HK-2 (cell line): ENCODE results near the gene GARIN5A.

Experiments
- DNase-seq: peaks from one replicate; pipeline ENCODE4 v3.0.0-alpha.2; 2018; ENCODE audit not compliant: unreplicated experiment

Gene GARIN5A

DNA sequence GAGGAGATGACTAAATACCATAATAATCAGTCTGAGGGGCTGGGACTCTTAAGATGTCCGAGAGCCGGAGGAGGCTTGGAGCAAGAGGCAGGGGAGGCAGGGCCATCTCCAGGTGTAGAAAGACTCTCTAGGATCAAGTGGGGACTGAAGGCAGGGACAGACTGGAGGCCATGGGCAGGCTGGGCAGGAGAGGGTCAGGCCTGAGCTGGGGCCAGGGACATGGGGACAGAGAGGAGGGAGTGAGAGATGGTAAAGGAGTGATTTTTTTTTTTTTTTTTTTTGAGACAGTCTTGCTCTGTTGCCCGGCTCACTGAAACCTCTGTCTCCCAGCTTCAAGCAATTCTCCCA lies 32.2 kb upstream of the GARIN5A start:
- no peak for DNase-seq

GRCh38 chr19:50507376-50507775 lies 30.7 kb upstream of the GARIN5A start:
- no peak for DNase-seq

- no peak for DNase-seq
These were observed 30.1 kb upstream of the GARIN5A start for GRCh38 chr19:50506700-50507099.

- DNase-seq: no peak
These were observed 29.4 kb upstream of the GARIN5A start for GRCh38 chr19:50505856-50506611.

GRCh38 chr19:50501568-50502475 lies 25.2 kb upstream of the GARIN5A start:
- DNase-seq: no peak

- DNase-seq: no peak
These were observed 24.5 kb upstream of the GARIN5A start for GRCh38 chr19:50501186-50501567.

DNA sequence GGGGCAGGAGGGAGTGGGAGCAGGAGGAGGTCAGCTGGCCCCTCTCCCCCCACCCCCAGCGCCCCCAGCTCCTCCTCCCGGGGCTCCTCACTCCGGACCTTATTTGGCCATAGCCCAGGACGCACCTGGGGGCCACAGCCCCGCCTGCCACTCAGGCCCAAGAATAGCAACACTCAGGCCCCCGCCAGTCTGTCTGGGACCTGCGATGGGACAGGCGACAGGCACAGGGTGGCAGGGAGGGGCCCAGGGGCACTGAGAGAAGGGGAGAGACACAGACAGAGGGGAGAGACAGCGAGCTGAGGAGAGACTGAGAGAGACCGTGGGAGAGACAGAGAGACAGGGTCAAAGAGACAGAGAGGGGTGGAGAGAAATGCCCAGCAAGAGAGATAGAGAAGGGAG lies 24.1 kb upstream of the GARIN5A start:
- DNase-seq: no peak

DNA sequence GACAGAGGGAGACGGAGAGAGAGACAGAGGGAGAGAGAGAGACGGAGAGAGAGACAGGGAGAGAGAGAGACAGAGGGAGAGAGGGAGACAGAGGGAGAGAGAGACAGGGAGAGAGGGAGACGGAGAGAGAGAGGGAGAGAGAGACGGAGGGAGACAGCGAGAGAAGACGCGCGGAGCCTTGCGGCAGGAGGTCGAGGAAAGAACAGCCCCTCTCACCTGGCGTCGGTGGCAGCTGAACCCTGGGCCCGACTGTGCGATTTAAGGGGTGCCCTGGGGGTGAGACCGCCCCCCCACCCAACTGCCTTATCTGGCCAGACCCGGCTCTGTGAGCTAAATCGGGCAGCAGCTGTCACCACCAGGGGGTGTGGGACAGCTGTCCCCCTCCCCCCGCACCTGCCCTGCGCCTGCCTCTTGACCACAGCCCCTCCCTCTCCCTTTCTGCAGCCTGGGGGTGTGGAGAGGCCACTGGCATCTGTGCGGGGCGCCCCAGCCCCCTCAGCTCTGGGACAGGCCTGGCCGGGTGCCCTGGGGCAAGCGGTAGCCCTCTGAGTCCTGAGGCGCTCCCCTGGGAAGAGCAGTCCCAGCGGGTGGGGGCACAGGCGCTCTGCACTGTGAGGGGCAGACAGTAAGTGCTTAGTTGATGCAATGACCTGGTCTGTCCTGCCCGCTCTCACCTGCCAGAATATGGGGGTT lies 23.6 kb upstream of the GARIN5A start:
- DNase-seq: no peak

- no peak for DNase-seq
These were observed 21.8 kb upstream of the GARIN5A start for GRCh38 chr19:50498219-50499056.

- DNase-seq: no peak
These were observed 20.4 kb upstream of the GARIN5A start for GRCh38 chr19:50497022-50497405.

GRCh38 chr19:50496189-50497021 lies 19.8 kb upstream of the GARIN5A start:
- no peak for DNase-seq

DNA sequence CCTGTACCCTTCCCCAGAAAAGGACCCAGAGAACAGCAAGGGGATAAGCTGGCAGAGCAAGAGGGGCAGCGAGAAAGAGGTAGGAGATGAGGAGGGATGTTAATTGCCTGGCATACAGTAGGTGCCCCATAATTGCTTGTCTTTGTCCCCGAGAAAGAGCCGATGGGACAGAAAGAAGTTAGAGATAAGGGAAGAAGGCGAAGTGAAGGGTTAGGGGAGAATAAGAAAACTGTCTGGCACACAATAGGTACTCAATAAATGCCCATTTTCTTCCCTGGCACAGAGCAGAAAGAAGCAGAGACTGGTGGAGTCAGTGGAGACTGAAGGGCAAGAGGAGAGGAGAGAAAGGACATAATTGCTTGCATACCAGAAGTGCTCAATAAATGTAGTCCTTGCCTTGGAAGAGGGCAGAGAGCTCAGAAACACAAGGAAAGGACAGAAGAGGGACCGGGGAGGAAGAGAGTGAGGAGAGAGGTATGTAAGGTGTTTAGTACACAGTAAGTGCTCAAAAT lies 18.4 kb upstream of the GARIN5A start:
- no peak for DNase-seq

GRCh38 chr19:50494186-50495019 lies 17.8 kb upstream of the GARIN5A start:
- no peak for DNase-seq

DNA sequence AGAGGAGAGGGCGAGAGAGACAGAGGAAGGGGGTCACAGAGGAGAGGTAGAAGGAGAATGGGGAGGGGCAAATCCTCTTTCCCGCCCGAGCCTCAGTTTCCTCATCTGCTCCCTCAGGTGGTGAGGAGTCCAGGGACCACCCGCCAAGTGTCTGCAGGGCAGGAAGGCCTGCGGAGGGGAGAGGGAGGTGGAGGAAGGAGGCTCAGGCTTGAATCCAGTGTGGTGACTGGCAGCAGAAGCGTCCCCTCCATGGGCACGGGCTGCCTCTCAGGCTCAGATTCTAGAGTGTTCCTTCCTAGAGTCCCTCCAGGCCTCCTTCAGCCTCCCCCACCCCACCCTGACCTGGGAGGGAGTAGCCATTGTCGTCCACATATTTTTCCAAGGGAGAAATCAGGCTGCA lies 16.5 kb upstream of the GARIN5A start:
- DNase-seq: no peak

GRCh38 chr19:50492303-50493052 lies 15.8 kb upstream of the GARIN5A start:
- DNase-seq: no peak

DNA sequence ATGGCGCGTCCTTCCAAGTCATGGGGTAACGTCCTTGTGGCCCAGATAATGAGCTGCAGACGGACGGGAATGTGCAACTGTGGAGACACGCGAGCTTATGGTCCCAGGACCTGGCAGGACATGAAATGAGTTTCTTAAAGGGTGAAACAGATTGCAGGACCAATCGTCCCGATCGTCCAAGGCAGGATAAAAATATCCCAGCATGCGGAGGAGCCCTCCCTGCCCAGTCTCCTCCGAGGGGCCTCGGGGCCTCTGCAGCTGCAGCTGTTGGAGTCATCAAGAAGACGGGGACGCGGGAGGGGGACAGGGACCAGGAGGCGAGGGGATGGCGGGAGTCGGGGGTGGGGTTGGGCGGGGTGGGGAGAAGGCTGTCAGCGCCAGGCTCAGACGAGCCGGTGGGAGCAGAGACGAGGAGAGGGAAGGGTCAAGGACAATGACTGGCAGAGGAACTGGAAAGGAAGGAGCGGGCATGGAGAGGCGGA lies 14.4 kb upstream of the GARIN5A start:
- no peak for DNase-seq

DNA sequence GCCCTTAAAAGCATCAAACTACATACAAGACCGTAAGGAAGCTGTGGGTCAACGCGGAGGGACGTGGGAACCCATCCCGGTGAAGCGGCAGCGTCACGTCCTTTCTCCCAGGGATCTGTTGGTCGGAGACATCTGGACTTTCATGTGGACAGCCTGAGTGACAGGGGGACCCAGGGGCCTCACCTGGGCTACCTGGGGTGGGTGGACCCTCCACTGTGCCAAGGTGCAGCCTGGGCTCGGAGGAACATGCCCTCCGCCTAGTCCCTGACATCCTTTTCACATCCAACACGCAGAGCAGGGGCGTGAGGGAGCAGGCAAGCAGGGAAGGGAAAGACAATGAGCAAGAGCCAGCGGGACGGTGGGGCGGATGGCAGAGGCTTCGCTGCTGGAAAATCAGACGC lies 13.8 kb upstream of the GARIN5A start:
- DNase-seq: no peak

DNA sequence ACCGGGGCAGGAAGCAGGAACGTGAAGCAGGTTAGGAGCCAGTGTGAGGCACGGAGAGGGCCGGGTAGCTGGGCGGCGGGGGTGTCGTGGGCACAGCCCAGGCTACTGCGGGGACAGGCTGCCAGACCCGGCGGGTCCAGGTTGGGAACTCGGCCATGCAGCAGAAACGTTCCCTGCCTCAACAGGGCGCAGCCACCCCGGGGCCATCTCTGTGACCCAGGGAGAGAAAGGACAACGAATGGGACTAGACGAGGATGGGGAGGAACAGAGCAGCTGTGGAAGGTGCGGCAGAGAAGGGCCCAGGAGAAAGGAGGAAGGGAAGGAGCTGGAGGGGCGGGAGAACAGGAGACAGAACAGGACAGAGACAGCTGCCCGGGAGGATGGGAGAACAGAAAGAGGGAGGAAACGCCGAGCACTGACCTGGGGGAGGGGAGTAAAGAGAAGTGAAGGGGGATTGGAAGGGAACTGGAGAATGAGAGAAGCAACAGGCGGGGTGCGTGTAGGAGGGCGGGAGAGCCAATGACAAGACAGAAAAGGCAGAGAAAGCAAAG lies 12.9 kb upstream of the GARIN5A start:
- DNase-seq: no peak
